HG03521 (cell line): ENCODE results near the gene STOX2.
"Not testable (repeated sequence)": the region's sequence is repeated elsewhere in the genome, so short reads cannot be mapped to it uniquely, and the experiment has no call there.

Source experiments
- ATAC-seq: cut with Tn5 transposase; IDR thresholded peaks from one replicate; pipeline ENCODE4 v1.9.1; 2021; ENCODE audit warnings: mild to moderate bottlenecking, moderate library complexity; ENCODE audit not compliant: unreplicated experiment

STOX2 gene

GRCh38 chr4:184019667-184020623 is 114.8 kb downstream of the STOX2 start:
- ATAC-seq, result no peak

- ATAC-seq, result no peak
Observed at GRCh38 chr4:184021389-184021788, 116.3 kb downstream of the STOX2 start.

GRCh38 chr4:184022679-184023383 is 117.7 kb downstream of the STOX2 start:
- no peak for ATAC-seq

GRCh38 chr4:184024637-184025036 is 119.5 kb downstream of the STOX2 start:
- no peak for ATAC-seq

- no peak for ATAC-seq
Observed at GRCh38 chr4:184028561-184029374, 123.7 kb downstream of the STOX2 start.

DNA sequence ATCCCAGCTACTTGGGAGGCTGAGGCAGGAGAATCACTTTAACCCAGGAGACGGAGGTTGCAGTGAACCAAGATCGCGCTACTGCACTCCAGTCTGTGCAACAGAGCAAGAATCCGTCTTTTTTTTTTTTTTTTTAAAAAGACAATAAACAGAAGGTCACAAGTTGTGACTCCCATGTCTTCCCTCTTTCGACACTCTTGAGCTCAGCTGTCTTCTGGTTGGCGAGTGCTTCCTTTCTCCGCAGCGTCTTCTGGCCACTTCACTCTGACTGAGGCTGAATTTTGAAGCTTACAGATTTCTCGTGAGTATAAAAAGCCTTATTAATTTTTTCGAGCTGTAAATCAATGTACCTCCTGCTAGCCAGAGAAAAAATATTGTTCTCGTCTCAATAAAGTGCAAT is 124.9 kb downstream of the STOX2 start:
- ATAC-seq, result no peak

- no peak for ATAC-seq
Observed at GRCh38 chr4:184030764-184031163, 125.7 kb downstream of the STOX2 start.

DNA sequence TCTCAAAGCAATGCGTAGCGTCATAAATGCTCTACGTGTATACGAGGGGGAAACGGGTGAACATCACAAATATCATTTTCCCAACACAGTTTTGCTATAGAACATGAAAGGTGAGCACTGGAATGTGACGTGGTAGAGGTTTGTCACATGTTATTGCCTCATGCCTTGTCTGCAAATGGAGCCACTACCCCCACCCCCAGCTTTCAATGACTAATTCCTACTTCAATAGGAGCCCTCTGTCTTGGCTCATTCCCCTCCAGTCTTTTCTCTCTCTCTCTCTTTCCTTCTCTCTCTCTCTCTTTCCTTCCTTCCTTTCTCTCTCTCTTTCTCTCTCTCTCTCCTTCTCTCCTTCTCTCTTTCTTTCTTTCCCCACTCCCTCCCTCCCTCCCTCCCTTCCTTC is 127.0 kb downstream of the STOX2 start:
- ATAC-seq, result no peak

DNA sequence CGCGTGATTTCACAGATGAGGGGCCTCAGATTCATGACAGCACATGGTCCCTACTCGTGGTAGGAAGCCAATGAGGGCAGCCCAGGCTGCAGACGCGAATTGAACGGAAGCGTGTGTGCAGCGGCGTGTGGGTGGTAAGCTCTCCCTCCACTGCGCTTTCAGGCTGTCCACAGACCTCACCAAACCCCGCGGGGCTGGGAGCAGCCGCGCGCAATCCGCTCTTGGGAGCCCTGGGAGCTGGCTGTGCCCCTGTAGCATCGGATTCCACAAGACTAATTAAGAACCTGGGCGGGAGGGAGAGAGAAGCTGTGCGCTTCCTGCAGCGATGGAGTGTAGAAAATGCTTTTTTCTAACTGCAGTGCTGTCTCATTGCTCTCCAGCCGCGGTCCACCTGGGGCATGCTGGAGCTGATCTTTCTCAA is 134.9 kb downstream of the STOX2 start:
- ATAC-seq, result no peak

DNA sequence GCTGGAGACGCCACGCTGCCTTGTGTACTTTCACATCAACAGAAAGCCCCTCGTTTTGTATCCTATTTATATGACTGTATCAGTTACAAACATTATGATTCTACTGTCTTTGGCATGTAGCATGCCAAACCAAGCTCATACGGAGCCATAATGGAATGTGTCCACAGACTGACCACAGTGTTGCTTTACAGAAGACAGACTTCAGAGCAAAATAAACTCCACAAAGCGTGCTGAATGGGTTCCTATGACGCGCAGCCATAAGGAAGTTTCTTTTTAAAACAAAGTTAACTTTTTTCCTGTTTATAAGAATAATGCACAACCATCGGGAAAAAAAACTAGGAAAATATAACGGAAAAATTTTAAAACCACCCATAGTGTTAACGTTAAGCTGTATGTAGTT is 136.0 kb downstream of the STOX2 start:
- no peak for ATAC-seq

- no peak for ATAC-seq
Observed at GRCh38 chr4:184046148-184046547, 141.0 kb downstream of the STOX2 start.

GRCh38 chr4:184051262-184051661 is 146.2 kb downstream of the STOX2 start:
- ATAC-seq, result not testable (repeated sequence)

DNA sequence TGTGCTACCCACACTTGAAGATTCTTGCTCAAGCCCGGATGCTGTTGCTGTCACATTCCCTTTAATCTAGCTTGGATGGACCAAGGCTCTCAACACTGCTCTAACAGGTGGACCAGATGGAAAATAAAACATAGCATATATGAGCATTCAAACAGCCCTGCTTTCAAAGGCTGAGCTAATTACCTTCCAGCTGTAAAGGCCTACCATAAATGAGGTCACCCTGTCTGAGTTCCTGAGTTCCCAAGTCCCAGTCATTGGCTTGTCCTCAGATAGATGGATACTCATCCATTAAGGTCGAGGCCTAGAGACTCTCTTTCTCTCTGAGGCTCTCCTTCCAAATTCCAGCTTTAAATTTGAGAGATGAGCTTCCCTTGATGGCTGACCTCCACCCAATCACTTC is 147.5 kb downstream of the STOX2 start:
- no peak for ATAC-seq

- ATAC-seq, result no peak
Observed at GRCh38 chr4:184053434-184053833, 148.3 kb downstream of the STOX2 start.

DNA sequence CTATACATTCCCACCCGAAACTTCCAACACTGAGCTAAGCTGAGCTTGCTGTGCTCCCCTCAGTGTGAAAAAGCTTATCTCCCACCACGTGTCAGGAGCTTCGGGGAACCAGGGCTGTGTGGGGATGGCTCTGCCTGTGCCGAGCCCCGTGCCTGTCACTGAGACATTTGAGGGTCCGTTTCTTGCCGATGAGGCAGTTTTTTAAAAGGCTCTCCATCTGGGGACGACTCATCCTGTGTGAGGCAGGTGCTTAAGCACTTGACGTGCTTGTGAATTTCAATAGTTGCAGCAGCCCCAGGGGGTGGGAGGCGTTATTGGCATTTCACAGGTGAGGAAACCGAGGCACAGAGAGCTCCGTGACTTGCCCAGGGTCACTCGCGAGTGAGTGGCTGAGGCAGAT is 151.8 kb downstream of the STOX2 start:
- ATAC-seq, result no peak

DNA sequence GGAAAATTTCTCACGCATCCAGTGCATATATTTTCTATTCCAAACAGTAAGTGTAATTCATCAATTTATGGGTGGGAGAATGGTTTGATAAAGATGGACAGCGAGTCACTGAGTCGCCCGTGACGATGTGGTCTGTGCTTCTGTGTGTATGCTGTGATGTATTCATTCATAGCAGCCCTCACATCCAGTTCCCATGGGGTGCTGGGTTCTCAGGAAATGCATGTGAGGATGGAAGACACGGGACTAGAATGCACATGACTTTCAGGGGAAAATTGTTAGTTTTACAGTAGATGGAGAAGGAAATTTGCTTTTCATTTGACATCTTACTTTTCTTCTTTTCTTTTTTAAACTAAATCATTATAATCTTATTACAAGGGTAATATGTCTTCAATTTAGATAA is 152.9 kb downstream of the STOX2 start:
- no peak for ATAC-seq

DNA sequence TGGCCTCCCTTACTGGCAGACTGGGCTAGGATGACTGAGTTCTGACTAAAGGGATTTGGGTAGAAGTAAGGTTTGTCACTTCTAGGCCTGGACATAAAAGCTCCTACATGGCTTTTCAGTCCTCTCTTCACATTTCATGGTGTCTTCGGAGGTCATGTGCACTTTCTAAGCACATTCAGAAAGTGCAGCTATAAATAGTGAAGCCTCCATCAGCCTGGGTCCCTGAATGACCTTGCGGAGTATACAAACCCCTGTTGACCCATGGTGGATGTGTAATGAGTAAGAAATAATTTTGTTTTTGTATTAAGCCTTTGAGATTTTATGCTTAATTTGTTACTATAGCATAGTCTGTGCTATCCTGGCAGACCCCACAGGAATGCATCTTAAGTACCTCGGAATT is 154.0 kb downstream of the STOX2 start:
- no peak for ATAC-seq

DNA sequence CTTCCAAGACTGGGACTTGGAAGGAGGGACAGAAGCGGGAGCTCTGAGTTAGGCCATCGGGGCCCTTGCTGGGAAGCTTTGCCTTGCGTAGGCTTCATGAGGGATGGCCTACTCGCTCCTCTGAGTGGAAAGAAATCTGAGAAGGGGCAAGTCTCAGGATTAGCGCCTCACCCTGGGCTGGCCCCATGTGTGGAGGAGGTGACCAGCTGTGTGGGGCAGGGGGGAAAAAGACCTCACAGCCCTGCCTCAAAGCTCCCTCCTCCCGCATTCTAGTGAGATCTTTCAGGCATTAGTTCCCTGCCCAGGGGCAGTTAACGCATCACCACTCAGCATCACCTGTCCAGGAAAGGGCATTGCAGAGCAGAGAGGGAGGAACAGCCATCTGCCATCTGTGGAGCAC is 156.5 kb downstream of the STOX2 start:
- no peak for ATAC-seq

DNA sequence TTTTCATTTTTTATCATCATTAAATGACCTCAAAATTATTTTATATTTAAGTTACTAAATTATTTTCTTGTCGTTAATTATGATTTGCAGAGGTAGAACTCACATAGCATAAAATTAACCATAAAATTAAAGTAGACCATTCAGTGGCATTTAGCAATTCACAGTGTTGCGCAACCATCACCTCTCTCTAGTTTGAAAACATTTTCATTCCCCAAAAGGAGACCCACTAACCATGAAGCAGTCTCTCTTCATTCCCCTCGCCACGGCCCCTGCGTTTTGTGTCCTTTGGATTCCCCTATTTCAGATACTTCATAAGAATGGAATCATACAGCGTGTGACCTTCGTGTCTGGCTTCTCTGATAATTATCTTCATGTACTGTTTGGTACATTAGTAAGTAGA is 157.7 kb downstream of the STOX2 start:
- ATAC-seq, result no peak

DNA sequence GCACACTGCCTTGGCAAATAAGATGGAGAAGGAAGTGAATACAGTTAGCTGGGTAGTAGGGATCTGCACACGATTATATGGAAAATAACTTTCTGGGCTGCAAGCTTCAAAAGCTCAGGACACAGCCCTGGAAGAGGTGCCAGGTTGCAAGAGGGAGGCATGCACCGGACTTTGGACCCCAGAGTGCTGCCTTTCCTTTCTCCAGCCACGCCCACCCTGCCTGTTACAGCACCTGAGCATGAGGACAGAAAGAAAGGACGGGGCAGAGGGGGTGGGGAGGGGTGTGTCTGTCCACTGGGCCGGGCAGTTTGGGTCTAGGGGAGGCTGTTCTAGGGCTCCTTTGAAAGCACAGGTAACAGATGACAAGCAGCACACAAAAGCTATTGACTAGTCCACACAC is 159.8 kb downstream of the STOX2 start:
- no peak for ATAC-seq

- no peak for ATAC-seq
Observed at GRCh38 chr4:184066584-184067300, 161.6 kb downstream of the STOX2 start.
